GM21528 (cell line): ENCODE data around the gene FAM83F.

Experiments
- ATAC-seq: cut with Tn5 transposase; IDR thresholded peaks from one replicate; pipeline ENCODE4 v1.9.1; 2021; ENCODE audit warnings: mild to moderate bottlenecking, moderate library complexity; ENCODE audit not compliant: unreplicated experiment, low FRiP score

The FAM83F gene

GRCh38 chr22:39962071-39962470, 32.7 kb upstream of the FAM83F start:
- no peak for ATAC-seq

- ATAC-seq, result no peak
Observed at GRCh38 chr22:39965748-39966147, 29.0 kb upstream of the FAM83F start.

- no peak for ATAC-seq
Observed at GRCh38 chr22:39966470-39966869, 28.3 kb upstream of the FAM83F start.

GRCh38 chr22:39967103-39967829, 27.5 kb upstream of the FAM83F start:
- ATAC-seq, result no peak

GRCh38 chr22:39967996-39968972, 26.5 kb upstream of the FAM83F start:
- no peak for ATAC-seq

- no peak for ATAC-seq
Observed at GRCh38 chr22:39970742-39971141, 24.0 kb upstream of the FAM83F start.

- no peak for ATAC-seq
Observed at GRCh38 chr22:39972641-39973040, 22.1 kb upstream of the FAM83F start.

GRCh38 chr22:39973656-39974055, 21.1 kb upstream of the FAM83F start:
- ATAC-seq, result no peak

- ATAC-seq, result no peak
Observed at GRCh38 chr22:39974065-39974464, 20.7 kb upstream of the FAM83F start.

- no peak for ATAC-seq
Observed at GRCh38 chr22:39979048-39979447, 15.7 kb upstream of the FAM83F start.

- no peak for ATAC-seq
Observed at GRCh38 chr22:39979458-39979857, 15.3 kb upstream of the FAM83F start.

GRCh38 chr22:39980596-39980995, 14.2 kb upstream of the FAM83F start:
- no peak for ATAC-seq

- no peak for ATAC-seq
Observed at GRCh38 chr22:39983346-39983745, 11.4 kb upstream of the FAM83F start.

GRCh38 chr22:39984006-39984405, 10.7 kb upstream of the FAM83F start:
- ATAC-seq, result no peak

GRCh38 chr22:39984746-39985145, 10.0 kb upstream of the FAM83F start:
- no peak for ATAC-seq

GRCh38 chr22:39985383-39986035, 9.2 kb upstream of the FAM83F start:
- ATAC-seq, result no peak

- ATAC-seq, result no peak
Observed at GRCh38 chr22:39988386-39989114, 6.2 kb upstream of the FAM83F start.

GRCh38 chr22:39989633-39990032, 5.1 kb upstream of the FAM83F start:
- no peak for ATAC-seq

- ATAC-seq, result no peak
Observed at GRCh38 chr22:39990686-39991085, 4.1 kb upstream of the FAM83F start.

- no peak for ATAC-seq
Observed at GRCh38 chr22:39991159-39991860, 3.4 kb upstream of the FAM83F start.
